Astrocyte (in vitro differentiated cells and primary cell): ENCODE data around the gene B3GNT7.
A peak's percentile ranks its signal among the peaks of the same experiment; 100 is the strongest.

Experiments used
- CTCF ChIP-seq: IDR thresholded peaks from 2 replicates; pipeline ENCODE4 v1.5.1; 2011; ENCODE audit warnings: low read depth, mild to moderate bottlenecking, inconsistent platforms, low read length, moderate library complexity; ENCODE audit not compliant: insufficient read depth
- EZH2 ChIP-seq: IDR thresholded peaks from 2 replicates; pipeline ENCODE4 v1.6.1; 2012; ENCODE audit warnings: mild to moderate bottlenecking, low read length, inconsistent platforms; ENCODE audit not compliant: insufficient read depth

- no peak for TF ChIP-seq CTCF
- peak; percentile 88 for TF ChIP-seq EZH2
Observed at GRCh38 chr2:231396058-231396821, 730 bp downstream of the B3GNT7 start.
